Fibroblast of skin of left quadriceps (primary cell): ENCODE results near the gene CCDC78.
"Not testable (repeated sequence)": the region's sequence is repeated elsewhere in the genome, so short reads cannot be mapped to it uniquely, and the experiment has no call there.

Source experiments
- DNase-seq, 2 experiments: peaks; one replicate each; pipeline ENCODE4 v3.0.0-alpha.2; 2013; ENCODE audit warnings: low read depth in 2 of 2

CCDC78 gene

DNA sequence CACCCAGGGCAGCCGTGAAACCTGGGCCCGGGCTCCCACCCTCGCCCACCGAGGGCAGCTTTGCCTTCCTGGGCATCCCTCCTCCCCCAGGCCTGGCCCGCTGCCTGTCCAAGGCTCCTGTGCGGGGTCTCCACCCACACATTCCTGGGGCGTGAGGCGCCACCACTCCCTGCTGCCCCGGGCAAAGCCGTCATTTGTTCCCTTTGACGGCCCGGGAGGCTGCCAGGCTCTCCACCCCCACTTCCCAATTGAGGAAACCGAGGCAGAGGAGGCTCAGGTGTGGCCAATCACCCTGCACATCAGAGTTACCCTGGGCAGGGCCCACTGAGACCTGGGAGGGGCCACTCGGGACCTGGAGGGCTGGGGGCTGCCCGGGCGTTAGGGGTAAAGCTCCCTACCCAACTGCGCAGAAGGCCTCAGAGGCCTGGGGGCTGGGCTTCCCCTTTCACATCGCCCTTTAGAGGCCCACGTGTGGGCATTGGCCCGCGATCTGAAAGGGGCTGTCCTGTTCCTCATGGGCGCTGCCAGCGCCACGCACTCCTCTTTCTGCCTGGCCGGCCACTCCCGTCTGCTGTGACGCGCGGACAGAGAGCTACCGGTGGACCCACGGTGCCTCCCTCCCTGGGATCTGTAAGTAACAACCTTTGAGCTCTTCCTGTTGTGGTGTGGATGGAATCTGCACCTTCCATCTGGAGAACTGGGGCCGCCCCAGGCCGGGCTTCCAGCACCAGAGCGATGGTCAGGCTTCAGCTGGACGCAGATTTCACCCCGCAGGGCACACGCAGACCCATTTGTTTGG, 34.5 kb upstream of the CCDC78 start, which contains the start of gene MSLN:
MSLN (plus strand) TSS at position 190 of the 799 bp plus-strand sequence. CDS start 1,947 bp downstream, outside the sequence.
- no peak for DNase-seq

GRCh38 chr16:760065-760464, 33.8 kb upstream of the CCDC78 start:
- no peak for DNase-seq

- DNase-seq: no peak
Observed at GRCh38 chr16:759110-759910, 33.1 kb upstream of the CCDC78 start.

DNA sequence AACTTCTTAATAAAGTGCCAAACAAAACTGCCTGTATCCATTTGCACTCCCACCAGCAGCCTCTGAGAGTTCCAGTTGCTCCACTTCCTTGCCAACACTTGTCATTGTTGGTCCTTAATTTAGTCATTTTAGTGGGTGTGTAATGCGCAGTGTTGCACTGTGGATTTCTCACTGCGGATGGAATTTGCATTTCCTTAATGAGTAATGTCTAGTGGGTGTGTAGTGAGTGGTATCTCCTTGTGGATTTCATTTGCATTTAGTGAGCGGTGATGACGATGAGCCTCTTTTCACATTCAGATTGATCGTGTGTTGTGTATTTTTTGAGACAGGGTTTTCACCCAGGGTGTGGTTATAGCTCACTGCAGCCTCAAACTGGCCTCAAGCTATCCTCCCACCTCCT, 30.2 kb upstream of the CCDC78 start:
- DNase-seq: no peak

DNA sequence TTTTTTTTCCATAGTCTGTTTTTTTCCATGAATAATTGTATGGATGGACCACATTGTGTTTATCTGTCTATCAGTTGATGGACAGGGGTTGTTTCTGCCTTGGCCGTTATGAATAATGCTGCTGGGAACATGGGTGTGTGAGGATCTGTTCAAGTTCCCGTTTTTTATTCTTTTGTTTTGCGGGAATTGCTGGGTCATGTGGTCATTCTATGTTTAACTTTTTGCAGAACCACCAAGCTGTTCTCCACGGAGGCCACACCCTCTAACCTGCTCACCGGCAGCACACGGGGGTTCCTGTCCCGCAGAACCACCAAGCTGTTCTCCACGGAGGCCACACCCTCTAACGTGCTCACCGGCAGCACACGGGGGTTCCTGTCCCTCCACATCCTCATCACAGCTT, 28.4 kb upstream of the CCDC78 start:
- no peak for DNase-seq

GRCh38 chr16:754121-754607, 27.9 kb upstream of the CCDC78 start:
- DNase-seq: not testable (repeated sequence)

DNA sequence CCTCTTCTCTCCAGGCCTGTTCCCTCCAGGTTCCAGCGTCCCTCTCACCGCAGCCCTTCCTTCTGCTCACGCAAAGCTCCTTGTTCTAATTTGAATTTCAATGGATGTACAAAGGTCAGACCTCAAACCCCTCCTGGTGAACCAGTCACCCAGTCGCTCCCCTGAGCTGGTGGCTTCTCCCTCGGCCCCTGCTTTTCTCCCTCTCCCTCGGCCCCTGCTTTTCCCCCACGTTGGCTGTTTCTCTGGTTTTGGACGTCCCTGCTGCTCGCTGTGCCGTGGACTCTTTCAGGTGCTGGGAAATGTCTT, 25.7 kb upstream of the CCDC78 start:
- DNase-seq: no peak

DNA sequence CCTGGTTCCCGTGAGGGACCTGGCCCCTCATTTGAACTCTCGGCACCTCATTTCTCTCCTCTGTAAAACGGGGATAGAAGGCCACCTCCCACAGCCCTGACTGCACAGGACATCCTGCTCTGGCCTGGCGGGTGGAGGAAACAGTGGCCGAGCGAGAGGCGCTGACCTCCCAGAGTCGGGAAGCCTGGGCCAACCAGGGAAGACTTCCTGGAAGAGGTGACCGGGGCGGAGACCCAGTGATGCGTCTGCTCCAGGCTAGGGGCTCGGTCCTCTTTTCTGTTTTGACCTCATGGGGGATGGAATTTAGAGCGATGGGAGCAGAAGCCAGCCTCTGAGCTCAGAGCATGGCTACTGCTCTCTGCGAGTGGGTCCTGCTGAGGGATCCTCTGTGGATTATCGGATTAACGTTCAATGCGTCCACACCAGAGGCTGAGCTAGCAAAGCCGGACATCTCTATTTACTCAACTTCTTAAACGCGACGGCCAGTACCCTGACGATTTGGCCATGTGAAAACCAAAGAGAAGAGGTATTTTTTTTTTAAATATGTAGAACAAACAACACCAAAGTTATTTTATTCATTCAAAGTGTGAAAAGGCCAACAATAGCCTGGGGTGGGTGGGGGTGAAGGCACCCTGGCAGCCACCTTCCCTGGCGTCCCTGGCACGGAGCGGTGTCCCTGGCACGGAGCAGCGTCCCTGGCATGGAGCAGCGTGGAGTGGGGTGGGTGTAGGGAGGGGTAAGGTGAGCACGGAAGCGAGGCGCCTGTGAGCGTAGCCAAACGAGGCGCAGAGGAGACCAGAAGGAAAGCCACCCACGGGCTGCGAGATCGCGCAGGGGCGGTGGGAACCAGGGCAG, 25.1 kb upstream of the CCDC78 start:
- DNase-seq: no peak

DNA sequence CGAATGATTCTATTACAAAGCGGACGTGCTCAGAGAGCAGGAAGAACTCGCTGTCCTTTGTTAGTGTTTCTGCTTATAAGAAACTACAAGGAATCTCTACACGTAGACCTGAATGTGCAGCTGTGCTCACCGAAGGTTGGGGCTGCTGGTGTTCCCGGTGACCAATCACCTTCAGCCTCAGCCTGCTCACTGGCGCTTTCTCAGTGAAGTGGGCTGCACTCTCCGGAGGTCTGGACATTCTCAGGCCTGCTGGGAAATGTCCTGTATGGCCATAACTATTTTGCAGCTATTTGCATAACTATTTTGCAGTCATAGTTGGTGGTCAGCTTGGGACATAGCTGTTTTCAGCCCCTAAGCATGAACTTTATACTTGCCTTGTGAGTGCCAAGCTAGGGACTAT, 24.2 kb upstream of the CCDC78 start:
- no peak for DNase-seq

DNA sequence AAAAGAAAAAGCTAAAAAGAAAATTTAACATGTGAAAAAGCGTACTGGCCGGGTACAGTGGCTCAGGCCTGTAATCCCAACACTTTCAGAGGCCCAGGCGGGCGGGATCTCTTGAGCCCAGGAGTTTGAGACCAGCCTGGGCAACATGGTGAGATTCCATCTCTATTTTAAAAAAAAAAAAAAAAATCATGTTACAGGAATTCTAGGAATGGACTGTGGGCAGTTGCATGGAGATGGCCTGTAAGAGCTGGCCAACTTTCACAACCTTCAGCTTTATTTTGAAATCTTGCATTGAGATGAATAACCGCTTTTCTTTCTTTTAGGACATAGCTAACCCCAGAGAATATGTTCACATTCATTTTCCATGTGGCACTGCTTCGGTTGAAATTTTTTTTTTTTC, 22.8 kb upstream of the CCDC78 start:
- peak; percentile 40 to 48 for DNase-seq

GRCh38 chr16:747978-748746, 21.9 kb upstream of the CCDC78 start:
- no peak for DNase-seq

GRCh38 chr16:746637-747036, 20.4 kb upstream of the CCDC78 start:
- DNase-seq: no peak

- DNase-seq: no peak
Observed at GRCh38 chr16:745739-746138, 19.5 kb upstream of the CCDC78 start.

GRCh38 chr16:743794-744500, 17.7 kb upstream of the CCDC78 start:
- DNase-seq: no peak

- not testable (repeated sequence) for DNase-seq
Observed at GRCh38 chr16:742894-743293, 16.7 kb upstream of the CCDC78 start.

DNA sequence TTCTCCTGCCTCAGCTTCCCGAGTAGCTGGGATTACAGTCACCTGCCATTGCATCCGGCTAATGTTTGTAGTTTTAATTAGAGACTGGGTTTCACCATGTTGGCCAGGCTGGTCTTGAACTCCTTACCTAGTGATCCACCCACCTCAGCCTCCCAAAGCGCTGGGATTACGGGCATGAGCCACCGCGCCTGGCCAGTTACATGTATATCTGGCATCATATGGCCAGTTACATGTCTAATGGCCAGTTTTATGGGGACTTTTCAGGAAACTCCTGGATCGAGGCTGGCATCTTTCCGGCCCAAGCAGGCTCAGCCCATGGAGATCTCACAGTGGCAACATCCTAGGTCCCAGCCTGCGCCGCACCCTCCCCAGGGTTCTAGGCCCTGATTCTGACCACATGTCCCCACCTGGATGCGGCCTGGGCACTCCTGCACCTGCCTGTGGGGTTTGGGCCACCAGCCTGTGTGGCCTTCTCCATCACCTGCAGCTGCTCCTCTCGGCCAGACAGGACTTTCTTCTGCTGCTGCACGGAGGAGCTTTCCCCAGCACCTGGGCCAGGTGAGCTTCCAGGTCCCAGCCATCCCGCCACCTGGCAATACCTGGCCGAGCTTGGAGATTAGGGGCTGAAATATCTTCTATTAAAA, 15.9 kb upstream of the CCDC78 start:
- no peak for DNase-seq

- DNase-seq: peak; percentile 68 to 73
Observed at GRCh38 chr16:740764-741505, 14.7 kb upstream of the CCDC78 start, which contains the start of gene CIAO3. CIAO3 (minus strand) TSS chr16:740997; CDS start chr16:740985, 12 bp downstream.

DNA sequence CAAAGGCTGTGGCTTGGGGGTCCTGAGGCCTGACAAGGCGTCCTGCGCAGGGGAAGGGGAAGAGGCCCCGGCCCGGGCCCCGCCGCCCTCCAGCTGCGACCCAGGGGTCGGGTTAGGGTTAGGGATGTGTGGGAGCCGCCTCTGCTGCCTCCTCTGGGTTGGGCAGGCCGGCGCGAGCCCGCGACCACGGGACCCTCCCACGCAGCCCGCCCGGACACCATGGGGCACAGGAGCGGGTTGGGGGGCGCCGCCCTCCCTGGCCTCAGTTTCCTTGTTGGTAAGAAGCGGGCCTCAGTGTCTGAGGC, 14.2 kb upstream of the CCDC78 start:
- no peak for DNase-seq
